Chondrocyte (in vitro differentiated cells): ENCODE data around the gene VPS8. TPM values are rescaled to one million over a fixed set of nuclear protein-coding genes. Genes with fewer than 3 reads are reported as not detected.

Source experiments
- DNase-seq: peaks from one replicate; pipeline ENCODE4 v3.0.0; 2021; ENCODE audit warnings: mixed read lengths, low spot score
- H3K27ac Mint-ChIP-seq: one replicate; pipeline ENCODE4 v1.8.0; 2021; ENCODE audit warnings: mild to moderate bottlenecking, moderate library complexity, mixed read lengths; ENCODE audit not compliant: unreplicated experiment
- H3K27me3 Mint-ChIP-seq: 2 replicates; pipeline ENCODE4 v1.8.0; 2021; ENCODE audit warnings: low read depth, mixed read lengths
- H3K36me3 Mint-ChIP-seq: 2 replicates; pipeline ENCODE4 v1.8.0; 2021; ENCODE audit warnings: low read depth, mixed read lengths
- H3K4me1 Mint-ChIP-seq: 2 replicates; pipeline ENCODE4 v1.8.0; 2021; ENCODE audit warnings: low read depth, mild to moderate bottlenecking, mixed read lengths
- H3K4me3 Mint-ChIP-seq: one replicate; pipeline ENCODE4 v1.8.0; 2021; ENCODE audit warnings: mild to moderate bottlenecking, moderate library complexity, mixed read lengths; ENCODE audit not compliant: unreplicated experiment
- H3K9me3 Mint-ChIP-seq: 2 replicates; pipeline ENCODE4 v1.8.0; 2021; ENCODE audit warnings: low read depth, mixed read lengths
- long read RNA-seq: library from polyadenylated mRNA; stranded (forward); transcript quantifications from one replicate; pipeline ENCODE4 v2.0.0, GENCODE V29; 2021
- total RNA-seq: library from RNA; stranded (reverse); gene quantifications from 3 replicates; pipeline ENCODE4 v1.2.1, GENCODE V29; 2021
- TF ChIP-seq, protein P1 (sequence below): fragments of 200-600 bp; sonication (generic); IDR thresholded peaks from 2 replicates; pipeline ENCODE4 v1.5.0; 2021; ENCODE audit warnings: antibody characterized with exemption, mild to moderate bottlenecking, moderate library complexity

VPS8 gene
- 53.6 to 55.5 TPM (median 53.7 TPM) in 3 replicates for total RNA-seq
- long read RNA-seq, full-length matches to known transcripts = 71 of 98 reads
- long read RNA-seq, partial matches to known transcripts = 7 of 98 reads
- long read RNA-seq, other reads (novel, unspliced or antisense) = 20 of 98 reads

DNA sequence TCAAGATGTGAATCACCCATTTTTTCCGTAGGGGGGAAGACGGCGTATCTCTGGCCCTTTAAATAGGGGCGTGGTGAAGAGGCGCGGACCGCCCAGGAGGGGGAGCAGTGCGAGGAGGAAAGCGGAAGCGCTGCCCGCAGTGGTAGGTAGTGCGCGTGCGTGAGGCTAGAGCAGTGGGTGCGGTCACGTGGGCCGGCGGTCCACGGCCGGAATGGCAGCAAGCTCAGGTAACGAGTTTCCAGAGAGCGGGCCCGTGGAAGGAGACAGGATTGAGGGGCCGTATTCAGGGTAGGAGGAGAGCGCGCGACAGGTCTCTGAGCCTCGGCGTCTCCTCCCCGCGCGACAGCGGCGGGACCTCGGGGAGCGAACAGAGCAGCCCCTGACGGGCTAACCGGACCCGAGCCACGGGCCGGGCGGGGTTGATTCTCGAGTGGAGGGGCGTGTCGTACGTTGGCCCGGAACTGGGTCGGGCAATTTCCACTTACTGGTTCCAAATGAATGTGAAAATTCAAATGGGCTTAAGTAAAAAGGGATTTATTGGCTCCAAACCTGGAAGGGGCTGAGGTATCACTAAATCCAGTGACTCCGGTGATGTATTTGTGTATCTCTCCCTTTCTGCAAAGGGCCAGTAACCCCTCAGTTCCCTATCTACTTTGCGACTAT lies at the start of gene VPS8:
TSS of gene VPS8 (plus strand) at position 168 of the 663 bp plus-strand sequence. CDS start 12,467 bp downstream, outside the sequence.
- Mint-ChIP-seq H3K9me3 (no peaks in the 10 kb centered on the region), H3K4me3 (peak within 1 kb of the TSS; percentile 96), H3K27ac (peak within 1 kb of the TSS; percentile 95), H3K36me3 (peaks cover 2% of the 10 kb centered on the region), H3K4me1 (peaks cover 16% of the 10 kb centered on the region), H3K27me3 (no peaks in the 10 kb centered on the region)
- TF ChIP-seq, protein P1, sequence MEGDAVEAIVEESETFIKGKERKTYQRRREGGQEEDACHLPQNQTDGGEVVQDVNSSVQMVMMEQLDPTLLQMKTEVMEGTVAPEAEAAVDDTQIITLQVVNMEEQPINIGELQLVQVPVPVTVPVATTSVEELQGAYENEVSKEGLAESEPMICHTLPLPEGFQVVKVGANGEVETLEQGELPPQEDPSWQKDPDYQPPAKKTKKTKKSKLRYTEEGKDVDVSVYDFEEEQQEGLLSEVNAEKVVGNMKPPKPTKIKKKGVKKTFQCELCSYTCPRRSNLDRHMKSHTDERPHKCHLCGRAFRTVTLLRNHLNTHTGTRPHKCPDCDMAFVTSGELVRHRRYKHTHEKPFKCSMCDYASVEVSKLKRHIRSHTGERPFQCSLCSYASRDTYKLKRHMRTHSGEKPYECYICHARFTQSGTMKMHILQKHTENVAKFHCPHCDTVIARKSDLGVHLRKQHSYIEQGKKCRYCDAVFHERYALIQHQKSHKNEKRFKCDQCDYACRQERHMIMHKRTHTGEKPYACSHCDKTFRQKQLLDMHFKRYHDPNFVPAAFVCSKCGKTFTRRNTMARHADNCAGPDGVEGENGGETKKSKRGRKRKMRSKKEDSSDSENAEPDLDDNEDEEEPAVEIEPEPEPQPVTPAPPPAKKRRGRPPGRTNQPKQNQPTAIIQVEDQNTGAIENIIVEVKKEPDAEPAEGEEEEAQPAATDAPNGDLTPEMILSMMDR = peak; percentile 81
- DNase-seq = peak; percentile 98

GRCh38 chr3:184764191-184764590 lies 47.8 kb upstream of the VPS8 start:
- Mint-ChIP-seq H3K4me3 (no peak overlapping the region), H3K9me3 (no peaks in the 10 kb centered on the region), H3K36me3 (no peaks in the 10 kb centered on the region), H3K4me1 (peaks cover 44% of the 10 kb centered on the region), H3K27ac (no peak overlapping the region), H3K27me3 (peaks cover 2% of the 10 kb centered on the region)
- TF ChIP-seq, protein P1 = no peak
- no peak for DNase-seq

- H3K27me3 Mint-ChIP-seq = peaks cover 2% of the 10 kb centered on the region
- H3K4me1 Mint-ChIP-seq = peaks cover 36% of the 10 kb centered on the region
- no peak overlapping the region for H3K27ac Mint-ChIP-seq
- TF ChIP-seq, protein P1 = no peak
- no peak overlapping the region for H3K4me3 Mint-ChIP-seq
- H3K36me3 Mint-ChIP-seq = no peaks in the 10 kb centered on the region
- DNase-seq = no peak
- H3K9me3 Mint-ChIP-seq = no peaks in the 10 kb centered on the region
These were observed 46.8 kb upstream of the VPS8 start for GRCh38 chr3:184765047-184765729.

- H3K4me3 Mint-ChIP-seq = no peak overlapping the region
- no peaks in the 10 kb centered on the region for H3K36me3 Mint-ChIP-seq
- peaks cover 31% of the 10 kb centered on the region for H3K4me1 Mint-ChIP-seq
- H3K27ac Mint-ChIP-seq = no peak overlapping the region
- TF ChIP-seq, protein P1 = no peak
- no peak for DNase-seq
- peaks cover 2% of the 10 kb centered on the region for H3K27me3 Mint-ChIP-seq
- no peaks in the 10 kb centered on the region for H3K9me3 Mint-ChIP-seq
These were observed 46.3 kb upstream of the VPS8 start for GRCh38 chr3:184765730-184766074.

DNA sequence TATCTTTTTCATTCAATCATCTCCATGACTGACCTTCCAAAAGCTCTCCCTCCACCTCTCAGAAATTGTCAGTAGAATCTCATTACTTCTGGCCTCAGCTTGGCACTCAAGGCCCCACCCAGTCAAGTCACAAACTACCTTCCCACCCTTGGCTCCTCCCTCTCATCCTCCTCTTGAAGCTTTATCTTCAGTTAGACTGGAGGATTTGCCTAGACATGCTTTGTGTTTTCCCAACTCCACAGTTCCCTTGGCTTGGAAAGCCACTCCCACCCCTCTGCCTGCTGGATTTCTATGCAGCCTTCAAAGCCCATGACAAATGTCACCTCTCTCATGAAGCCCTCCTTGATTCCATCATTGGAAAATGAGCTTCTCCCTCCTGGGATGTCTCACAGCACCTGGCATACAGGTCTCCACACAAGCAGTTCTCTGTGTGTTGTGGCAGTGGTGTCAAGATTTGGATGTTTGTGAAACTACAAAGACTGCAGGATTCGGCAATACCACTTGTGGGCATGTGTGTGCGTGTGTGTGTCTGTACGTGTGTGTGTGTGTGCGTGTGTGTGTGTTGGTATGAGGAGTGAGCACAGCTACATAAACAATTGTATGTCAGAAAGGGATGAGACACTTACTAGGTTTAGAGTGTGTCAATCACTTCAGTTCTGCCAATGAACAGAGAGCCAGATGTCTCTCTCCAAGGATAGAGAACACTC lies 45.3 kb upstream of the VPS8 start:
- no peaks in the 10 kb centered on the region for H3K36me3 Mint-ChIP-seq
- H3K9me3 Mint-ChIP-seq = no peaks in the 10 kb centered on the region
- peaks cover 30% of the 10 kb centered on the region for H3K4me1 Mint-ChIP-seq
- H3K4me3 Mint-ChIP-seq = no peak overlapping the region
- no peak overlapping the region for H3K27ac Mint-ChIP-seq
- DNase-seq = no peak
- TF ChIP-seq, protein P1 = no peak
- H3K27me3 Mint-ChIP-seq = peaks cover 2% of the 10 kb centered on the region
